ENCODE data around the gene TCF4.

The TCF4 gene

DNA sequence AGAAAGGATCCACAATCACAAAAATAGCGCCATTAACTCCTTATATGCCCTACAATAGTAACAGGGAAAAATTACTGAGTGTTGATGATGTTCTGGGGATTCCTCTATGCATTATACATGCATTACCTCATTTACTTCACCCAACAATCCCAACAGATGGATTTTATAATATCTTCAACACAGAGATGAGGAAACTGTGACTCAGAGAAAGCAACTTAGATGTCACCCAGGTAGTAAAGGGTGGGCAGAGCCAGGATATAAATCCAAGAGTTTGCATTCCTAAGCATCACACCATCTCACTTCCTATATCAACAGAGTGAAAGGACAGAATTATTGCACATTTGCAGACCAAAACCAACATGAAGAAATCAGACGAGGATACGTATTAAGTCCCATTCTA is 144.2 kb downstream of the TCF4 start:
- Histone ChIP-seq H2AFZ (ENCODE audit: low read length, unreplicated experiment) (no peak overlapping the region), H3K4me1 (ENCODE audit: control insufficient read depth, insufficient read depth, low read length, unreplicated experiment) (no peaks in the 10 kb centered on the region), H3K27ac (ENCODE audit: low read depth, low read length) (no peak overlapping the region), H3K36me3 (ENCODE audit: insufficient read depth, low read length) (no peaks in the 10 kb centered on the region), H3K4me3 (ENCODE audit: low read depth, low read length) (no peak overlapping the region), H3K79me2 (ENCODE audit: control insufficient read depth, insufficient read depth, low read length, unreplicated experiment) (peaks cover 6% of the 10 kb centered on the region), H3K27me3 (ENCODE audit: insufficient read depth, low read length) (no peaks in the 10 kb centered on the region)

DNA sequence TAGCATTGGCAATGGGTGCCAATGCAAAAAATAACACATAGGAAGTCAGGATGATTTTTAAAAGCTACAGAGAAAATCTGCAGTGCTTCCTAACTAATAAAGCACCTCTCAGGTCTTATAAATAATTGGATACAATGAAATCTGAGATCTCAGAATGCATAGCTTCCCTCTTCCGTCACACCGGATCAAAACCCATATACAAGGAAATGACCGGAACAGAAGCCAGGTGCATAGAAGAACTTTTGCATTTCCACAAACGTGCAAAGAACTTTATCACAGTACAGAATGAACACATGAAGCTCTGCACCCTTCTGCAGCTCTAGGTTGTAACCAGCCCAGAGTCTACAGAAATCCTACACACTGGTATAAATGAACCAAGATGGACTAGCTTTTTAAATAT is 145.4 kb downstream of the TCF4 start:
- no peak overlapping the region for H3K27ac ChIP-seq (ENCODE audit: low read depth, low read length)
- H3K36me3 ChIP-seq (ENCODE audit: insufficient read depth, low read length) = no peaks in the 10 kb centered on the region
- H3K4me1 ChIP-seq (ENCODE audit: control insufficient read depth, insufficient read depth, low read length, unreplicated experiment) = no peaks in the 10 kb centered on the region
- no peaks in the 10 kb centered on the region for H3K27me3 ChIP-seq (ENCODE audit: insufficient read depth, low read length)
- H3K79me2 ChIP-seq (ENCODE audit: control insufficient read depth, insufficient read depth, low read length, unreplicated experiment) = peaks cover 6% of the 10 kb centered on the region
- no peak overlapping the region for H3K4me3 ChIP-seq (ENCODE audit: low read depth, low read length)
- no peak overlapping the region for H2AFZ ChIP-seq (ENCODE audit: low read length, unreplicated experiment)

DNA sequence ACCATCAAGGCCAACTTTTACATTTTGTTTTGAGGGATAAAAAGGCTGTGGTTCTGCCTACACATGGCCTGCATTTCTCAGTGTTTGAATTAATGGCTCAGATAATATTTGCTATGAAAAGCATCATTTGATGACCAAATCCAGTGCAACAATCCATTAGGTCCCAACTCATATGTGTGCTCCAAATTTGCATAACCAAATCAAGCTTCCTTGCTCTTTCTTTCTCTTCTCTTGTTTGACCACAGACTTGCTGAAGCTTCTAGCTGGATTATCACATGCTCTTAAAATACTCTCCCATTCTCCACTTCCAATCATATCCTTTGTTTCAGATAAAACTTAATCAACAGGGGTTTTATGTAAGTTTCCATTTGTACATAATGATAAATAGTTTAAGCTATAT is 147.0 kb downstream of the TCF4 start:
- H2AFZ ChIP-seq (ENCODE audit: low read length, unreplicated experiment) = no peak overlapping the region
- H3K79me2 ChIP-seq (ENCODE audit: control insufficient read depth, insufficient read depth, low read length, unreplicated experiment) = peaks cover 8% of the 10 kb centered on the region
- no peaks in the 10 kb centered on the region for H3K27me3 ChIP-seq (ENCODE audit: insufficient read depth, low read length)
- H3K4me1 ChIP-seq (ENCODE audit: control insufficient read depth, insufficient read depth, low read length, unreplicated experiment) = no peaks in the 10 kb centered on the region
- H3K4me3 ChIP-seq (ENCODE audit: low read depth, low read length) = no peak overlapping the region
- no peaks in the 10 kb centered on the region for H3K36me3 ChIP-seq (ENCODE audit: insufficient read depth, low read length)
- no peak overlapping the region for H3K27ac ChIP-seq (ENCODE audit: low read depth, low read length)

DNA sequence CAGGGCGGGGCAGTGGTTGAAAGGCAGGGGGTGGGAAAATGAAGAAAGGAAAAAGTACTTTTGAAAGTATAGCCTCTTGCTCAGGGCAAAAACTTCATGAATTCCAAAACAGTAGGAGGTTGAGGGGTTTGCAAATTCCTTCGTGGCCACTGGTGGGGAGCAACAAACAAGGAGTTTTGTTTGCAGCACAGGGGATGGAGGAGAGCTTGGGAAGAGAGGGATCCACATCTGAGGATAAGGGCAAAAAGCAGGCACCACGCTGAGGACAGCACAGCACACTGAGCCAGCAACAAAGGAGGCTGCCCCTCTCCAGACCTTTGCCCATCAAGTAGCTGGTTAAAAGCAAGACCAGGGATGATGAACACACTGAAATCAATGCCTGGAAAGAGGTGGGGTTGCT is 148.9 kb downstream of the TCF4 start:
- H2AFZ ChIP-seq (ENCODE audit: low read length, unreplicated experiment) = no peak overlapping the region
- no peak overlapping the region for H3K4me3 ChIP-seq (ENCODE audit: low read depth, low read length)
- H3K27ac ChIP-seq (ENCODE audit: low read depth, low read length) = no peak overlapping the region
- H3K27me3 ChIP-seq (ENCODE audit: insufficient read depth, low read length) = no peaks in the 10 kb centered on the region
- peaks cover 6% of the 10 kb centered on the region for H3K4me1 ChIP-seq (ENCODE audit: control insufficient read depth, insufficient read depth, low read length, unreplicated experiment)
- H3K79me2 ChIP-seq (ENCODE audit: control insufficient read depth, insufficient read depth, low read length, unreplicated experiment) = peaks cover 6% of the 10 kb centered on the region
- no peaks in the 10 kb centered on the region for H3K36me3 ChIP-seq (ENCODE audit: insufficient read depth, low read length)

DNA sequence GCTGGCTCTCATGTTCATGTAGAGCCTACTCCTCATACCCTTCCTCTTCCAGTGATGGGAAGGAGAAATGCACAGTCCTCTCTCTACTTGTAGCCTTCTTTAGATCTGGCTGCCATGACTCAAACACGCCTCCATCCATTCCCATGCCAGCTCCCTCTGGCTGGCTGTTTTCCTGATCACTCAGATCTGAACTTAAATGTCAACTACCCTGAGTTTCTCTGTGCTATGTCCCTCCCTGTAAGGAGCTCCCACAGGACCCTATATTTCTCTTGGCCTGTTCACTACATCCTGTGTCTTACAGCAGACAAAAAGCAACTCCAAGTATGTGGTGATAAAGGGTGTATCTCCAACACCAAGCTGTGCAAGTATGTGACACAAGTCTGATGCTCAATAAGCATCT is 152.4 kb downstream of the TCF4 start:
- H3K36me3 ChIP-seq (ENCODE audit: insufficient read depth, low read length) = no peaks in the 10 kb centered on the region
- H2AFZ ChIP-seq (ENCODE audit: low read length, unreplicated experiment) = no peak overlapping the region
- no peak overlapping the region for H3K4me3 ChIP-seq (ENCODE audit: low read depth, low read length)
- H3K4me1 ChIP-seq (ENCODE audit: control insufficient read depth, insufficient read depth, low read length, unreplicated experiment) = peaks cover 6% of the 10 kb centered on the region
- peaks cover 3% of the 10 kb centered on the region for H3K79me2 ChIP-seq (ENCODE audit: control insufficient read depth, insufficient read depth, low read length, unreplicated experiment)
- no peak overlapping the region for H3K27ac ChIP-seq (ENCODE audit: low read depth, low read length)
- no peaks in the 10 kb centered on the region for H3K27me3 ChIP-seq (ENCODE audit: insufficient read depth, low read length)

DNA sequence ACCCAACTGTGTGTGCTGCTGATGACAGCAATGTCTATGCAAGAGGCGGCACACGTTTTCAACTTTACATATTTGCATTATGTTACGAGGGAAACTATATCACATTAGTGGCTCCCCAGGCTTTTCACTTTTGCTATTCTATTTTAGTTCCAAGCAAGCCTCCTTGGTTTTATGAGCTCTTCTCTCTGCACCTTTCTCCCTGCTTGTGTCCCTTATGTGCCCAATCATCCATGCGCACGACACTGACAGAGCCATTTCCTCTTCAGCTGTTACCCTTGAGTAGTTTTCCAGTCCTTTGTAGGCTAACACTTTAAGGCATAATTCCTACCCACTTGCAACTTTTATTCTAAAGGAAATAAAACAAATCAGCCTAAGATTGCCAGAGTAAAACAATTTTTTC is 154.3 kb downstream of the TCF4 start:
- Histone ChIP-seq H3K27ac (ENCODE audit: low read depth, low read length) (no peak overlapping the region), H2AFZ (ENCODE audit: low read length, unreplicated experiment) (no peak overlapping the region), H3K27me3 (ENCODE audit: insufficient read depth, low read length) (no peaks in the 10 kb centered on the region), H3K4me3 (ENCODE audit: low read depth, low read length) (no peak overlapping the region), H3K36me3 (ENCODE audit: insufficient read depth, low read length) (no peaks in the 10 kb centered on the region), H3K4me1 (ENCODE audit: control insufficient read depth, insufficient read depth, low read length, unreplicated experiment) (peaks cover 6% of the 10 kb centered on the region), H3K79me2 (ENCODE audit: control insufficient read depth, insufficient read depth, low read length, unreplicated experiment) (peaks cover 3% of the 10 kb centered on the region)

DNA sequence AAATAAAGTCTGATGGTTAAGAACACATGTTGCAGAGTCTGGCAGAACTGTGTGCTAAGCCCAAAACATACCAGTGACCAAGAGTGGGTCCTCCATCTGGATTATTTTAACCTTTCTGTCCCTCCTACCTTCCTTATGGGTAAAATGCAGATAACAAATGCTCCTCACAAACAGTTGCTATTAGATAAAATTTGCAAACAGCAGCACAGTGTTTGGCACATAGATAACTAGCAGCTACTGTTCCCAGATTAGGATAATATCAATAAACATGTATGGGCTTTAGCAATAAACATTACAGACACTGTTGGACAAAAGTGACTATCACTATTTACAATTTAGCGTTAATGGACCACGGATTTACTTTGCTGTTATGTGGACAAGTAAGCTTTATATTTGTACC is 154.9 kb downstream of the TCF4 start:
- no peak overlapping the region for H3K4me3 ChIP-seq (ENCODE audit: low read depth, low read length)
- H3K4me1 ChIP-seq (ENCODE audit: control insufficient read depth, insufficient read depth, low read length, unreplicated experiment) = peaks cover 6% of the 10 kb centered on the region
- peaks cover 3% of the 10 kb centered on the region for H3K79me2 ChIP-seq (ENCODE audit: control insufficient read depth, insufficient read depth, low read length, unreplicated experiment)
- H3K27ac ChIP-seq (ENCODE audit: low read depth, low read length) = no peak overlapping the region
- H2AFZ ChIP-seq (ENCODE audit: low read length, unreplicated experiment) = no peak overlapping the region
- no peaks in the 10 kb centered on the region for H3K27me3 ChIP-seq (ENCODE audit: insufficient read depth, low read length)
- no peaks in the 10 kb centered on the region for H3K36me3 ChIP-seq (ENCODE audit: insufficient read depth, low read length)

DNA sequence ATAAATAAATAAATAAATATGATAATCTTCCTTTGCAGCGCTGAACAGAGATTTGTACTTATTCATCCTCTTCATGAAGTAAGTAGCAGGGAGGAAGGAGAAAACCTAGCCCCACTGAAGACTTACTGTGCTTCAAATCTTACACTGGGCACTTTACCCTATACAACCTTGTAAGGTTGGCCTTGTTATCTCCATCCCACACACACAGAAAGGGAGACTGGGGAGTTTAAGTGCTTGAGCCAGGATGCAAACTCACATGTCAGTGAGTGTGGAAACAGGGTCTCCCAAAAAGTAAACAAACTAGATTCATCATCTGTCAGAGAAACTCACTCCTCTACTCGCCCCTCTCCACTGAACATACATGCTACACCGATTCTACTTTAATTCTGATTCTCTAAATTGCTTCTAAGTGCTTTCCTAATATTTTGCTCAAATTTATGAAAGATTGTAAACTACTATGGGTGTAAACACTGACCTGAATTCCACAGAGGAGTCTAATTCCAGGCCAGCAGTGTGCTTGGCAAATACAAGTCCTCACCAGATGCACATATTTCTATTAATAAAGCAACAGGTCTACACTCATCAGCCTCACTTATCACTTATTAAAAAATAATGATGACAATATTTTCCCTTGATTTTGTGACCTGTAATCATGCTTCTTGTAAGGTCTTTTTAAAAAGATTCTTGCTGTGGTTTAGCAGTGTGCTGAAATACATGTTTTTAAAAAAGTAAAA is 155.5 kb downstream of the TCF4 start:
- H3K4me3 ChIP-seq (ENCODE audit: low read depth, low read length) = no peak overlapping the region
- no peaks in the 10 kb centered on the region for H3K27me3 ChIP-seq (ENCODE audit: insufficient read depth, low read length)
- H3K4me1 ChIP-seq (ENCODE audit: control insufficient read depth, insufficient read depth, low read length, unreplicated experiment) = peaks cover 6% of the 10 kb centered on the region
- H3K27ac ChIP-seq (ENCODE audit: low read depth, low read length) = no peak overlapping the region
- no peaks in the 10 kb centered on the region for H3K36me3 ChIP-seq (ENCODE audit: insufficient read depth, low read length)
- peaks cover 3% of the 10 kb centered on the region for H3K79me2 ChIP-seq (ENCODE audit: control insufficient read depth, insufficient read depth, low read length, unreplicated experiment)
- no peak overlapping the region for H2AFZ ChIP-seq (ENCODE audit: low read length, unreplicated experiment)

DNA sequence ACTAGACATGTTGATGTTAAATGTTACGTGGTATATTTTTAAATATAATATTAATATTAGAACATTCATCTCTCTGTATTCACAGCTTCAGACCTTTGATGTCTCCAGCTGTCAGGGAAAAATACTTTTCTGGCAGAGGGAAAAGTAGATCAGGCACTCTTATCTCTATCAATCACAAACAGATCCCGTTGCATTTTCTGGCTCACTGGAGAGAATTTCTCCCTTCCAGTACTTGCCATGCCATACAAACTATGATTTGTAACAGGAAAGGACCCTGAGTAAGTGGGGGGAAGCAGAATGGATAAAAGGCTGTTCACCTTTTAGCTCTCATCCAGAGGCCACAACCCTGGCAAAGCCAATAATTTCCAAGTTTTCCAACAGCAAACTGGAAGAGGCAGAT is 158.0 kb downstream of the TCF4 start:
- H3K27me3 ChIP-seq (ENCODE audit: insufficient read depth, low read length) = no peaks in the 10 kb centered on the region

DNA sequence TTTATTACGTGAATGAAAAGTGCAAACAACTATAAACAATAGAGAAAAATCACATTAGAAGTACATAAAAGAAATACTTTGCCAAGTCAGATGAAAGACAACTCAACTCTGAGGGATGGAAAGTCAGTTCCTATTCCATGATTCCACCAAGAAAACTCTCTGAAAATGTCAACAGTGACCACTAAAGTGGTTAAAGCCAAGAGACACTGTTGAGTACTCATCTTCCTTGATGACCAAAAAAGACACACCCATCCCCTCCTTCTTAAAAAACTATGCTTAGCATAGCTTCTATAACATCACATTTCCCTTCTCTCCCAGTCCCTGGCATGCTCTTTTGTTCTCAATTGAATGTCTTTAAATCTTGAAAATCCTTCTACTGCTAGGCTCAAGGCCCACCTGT is 160.0 kb downstream of the TCF4 start:
- no peak overlapping the region for H3K4me3 ChIP-seq (ENCODE audit: low read depth, low read length)
- no peaks in the 10 kb centered on the region for H3K36me3 ChIP-seq (ENCODE audit: insufficient read depth, low read length)
- peaks cover 10% of the 10 kb centered on the region for H3K79me2 ChIP-seq (ENCODE audit: control insufficient read depth, insufficient read depth, low read length, unreplicated experiment)
- no peaks in the 10 kb centered on the region for H3K27me3 ChIP-seq (ENCODE audit: insufficient read depth, low read length)
- H3K27ac ChIP-seq (ENCODE audit: low read depth, low read length) = no peak overlapping the region
- no peak overlapping the region for H2AFZ ChIP-seq (ENCODE audit: low read length, unreplicated experiment)
- H3K4me1 ChIP-seq (ENCODE audit: control insufficient read depth, insufficient read depth, low read length, unreplicated experiment) = no peaks in the 10 kb centered on the region

More for the DNA sequence above, 158.0 kb downstream of the TCF4 start:
- Histone ChIP-seq H3K4me1 (ENCODE audit: control insufficient read depth, insufficient read depth, low read length, unreplicated experiment) (no peaks in the 10 kb centered on the region), H3K4me3 (ENCODE audit: low read depth, low read length) (no peak overlapping the region), H3K79me2 (ENCODE audit: control insufficient read depth, insufficient read depth, low read length, unreplicated experiment) (no peaks in the 10 kb centered on the region), H3K36me3 (ENCODE audit: insufficient read depth, low read length) (no peaks in the 10 kb centered on the region), H2AFZ (ENCODE audit: low read length, unreplicated experiment) (no peak overlapping the region), H3K27ac (ENCODE audit: low read depth, low read length) (no peak overlapping the region)

DNA sequence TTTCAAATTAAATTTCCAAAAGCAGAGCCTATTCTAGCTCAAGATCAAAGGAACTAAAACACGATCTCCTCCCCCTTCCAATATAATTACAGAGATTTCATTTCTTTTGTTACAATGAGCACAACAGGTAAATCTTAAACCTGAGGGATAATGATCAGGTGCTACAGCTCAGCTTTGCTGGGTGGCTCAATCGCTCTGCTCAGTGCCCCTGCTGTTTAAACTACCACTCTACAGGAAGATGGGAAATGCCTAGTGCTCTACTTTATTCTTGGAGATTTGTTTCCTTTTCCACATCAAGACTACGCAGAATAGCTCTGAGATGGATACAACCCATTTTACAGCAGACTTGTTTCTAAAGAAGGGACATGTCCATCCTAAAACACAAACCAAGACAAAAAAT is 162.3 kb downstream of the TCF4 start:
- Histone ChIP-seq H3K4me1 (ENCODE audit: control insufficient read depth, insufficient read depth, low read length, unreplicated experiment) (peaks cover 4% of the 10 kb centered on the region), H2AFZ (ENCODE audit: low read length, unreplicated experiment) (no peak overlapping the region), H3K27me3 (ENCODE audit: insufficient read depth, low read length) (no peaks in the 10 kb centered on the region), H3K27ac (ENCODE audit: low read depth, low read length) (no peak overlapping the region), H3K79me2 (ENCODE audit: control insufficient read depth, insufficient read depth, low read length, unreplicated experiment) (peaks cover 24% of the 10 kb centered on the region), H3K36me3 (ENCODE audit: insufficient read depth, low read length) (no peaks in the 10 kb centered on the region), H3K4me3 (ENCODE audit: low read depth, low read length) (no peak overlapping the region)
